Tibial nerve (tissue), 4 donors: ENCODE results near the gene PLPP3.

ENCODE experiments used
- EP300 ChIP-seq, 2 donors: sonication (generic); formaldehyde crosslinking; IDR thresholded peaks; one replicate each; pipeline ENCODE4 v1.6.1; 2017; ENCODE audit warnings: antibody characterized with exemption in 2 of 2, mild to moderate bottlenecking in 1 of 2
- TF ChIP-seq, protein P1 (sequence below), 5 experiments: fragments of 200-600 bp in 3 of 5; fragments of 450-650 bp in 2 of 5; sonication (generic) in 3 of 5; IDR thresholded peaks; one replicate each; pipeline ENCODE4 v1.5.1; 2016 to 2019; ENCODE audit warnings: antibody characterized with exemption in 5 of 5, mild to moderate bottlenecking in 3 of 5, moderate library complexity in 2 of 5

DNA sequence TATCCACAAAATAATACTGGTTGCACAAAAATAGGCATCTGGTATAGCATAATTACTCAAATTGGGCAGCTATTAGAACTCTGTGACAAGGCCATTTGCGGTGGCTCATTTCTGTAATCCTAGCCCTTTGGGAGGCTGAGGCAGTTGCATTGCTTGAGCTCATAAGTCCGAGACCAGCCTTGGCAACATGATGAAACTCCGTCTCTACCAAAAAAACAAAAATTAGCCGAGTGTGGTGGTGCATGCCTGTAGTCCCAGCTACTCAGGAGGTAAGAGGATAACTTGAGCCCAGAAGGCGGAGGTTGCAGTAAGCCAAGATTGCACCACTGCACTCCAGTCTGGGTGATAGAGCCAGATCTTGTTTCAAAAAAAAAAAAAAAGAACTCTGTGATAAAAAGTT, 36.7 kb downstream of the PLPP3 start:
- TF ChIP-seq, protein P1, sequence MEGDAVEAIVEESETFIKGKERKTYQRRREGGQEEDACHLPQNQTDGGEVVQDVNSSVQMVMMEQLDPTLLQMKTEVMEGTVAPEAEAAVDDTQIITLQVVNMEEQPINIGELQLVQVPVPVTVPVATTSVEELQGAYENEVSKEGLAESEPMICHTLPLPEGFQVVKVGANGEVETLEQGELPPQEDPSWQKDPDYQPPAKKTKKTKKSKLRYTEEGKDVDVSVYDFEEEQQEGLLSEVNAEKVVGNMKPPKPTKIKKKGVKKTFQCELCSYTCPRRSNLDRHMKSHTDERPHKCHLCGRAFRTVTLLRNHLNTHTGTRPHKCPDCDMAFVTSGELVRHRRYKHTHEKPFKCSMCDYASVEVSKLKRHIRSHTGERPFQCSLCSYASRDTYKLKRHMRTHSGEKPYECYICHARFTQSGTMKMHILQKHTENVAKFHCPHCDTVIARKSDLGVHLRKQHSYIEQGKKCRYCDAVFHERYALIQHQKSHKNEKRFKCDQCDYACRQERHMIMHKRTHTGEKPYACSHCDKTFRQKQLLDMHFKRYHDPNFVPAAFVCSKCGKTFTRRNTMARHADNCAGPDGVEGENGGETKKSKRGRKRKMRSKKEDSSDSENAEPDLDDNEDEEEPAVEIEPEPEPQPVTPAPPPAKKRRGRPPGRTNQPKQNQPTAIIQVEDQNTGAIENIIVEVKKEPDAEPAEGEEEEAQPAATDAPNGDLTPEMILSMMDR (IDR thresholded peaks at IDR 0.05) = no peak
- TF ChIP-seq EP300 (IDR thresholded peaks at IDR 0.05) = no peak
